ENCODE measurements around the gene FBXL13. TPM values are rescaled to one million over a fixed set of nuclear protein-coding genes. Genes with fewer than 3 reads are reported as not detected.
"Not testable (repeated sequence)": the region's sequence is repeated elsewhere in the genome, so short reads cannot be mapped to it uniquely, and the experiment has no call there.

Gene FBXL13
- total RNA-seq, 1 experiment from 2014 or later: 0.34 TPM

DNA sequence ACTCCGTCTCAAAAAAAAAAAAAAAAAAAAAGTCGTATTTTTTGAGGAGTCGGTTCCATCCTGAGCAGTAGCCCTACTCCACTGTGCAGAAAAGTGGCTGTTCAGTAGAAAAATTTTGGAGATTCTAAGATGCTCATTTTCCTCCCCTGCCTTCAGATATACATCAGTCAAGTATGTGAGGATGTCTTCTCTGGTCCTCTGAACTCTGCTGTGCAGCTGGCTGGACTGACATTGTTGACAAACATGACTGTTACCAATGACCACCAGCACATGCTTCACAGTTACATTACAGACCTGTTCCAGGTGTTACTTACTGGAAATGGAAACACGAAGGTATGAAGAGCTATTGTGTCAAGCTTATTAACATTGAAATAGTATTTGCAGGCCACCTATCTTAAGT lies 17.7 kb upstream of the FBXL13 start:
- in situ Hi-C loops (cut with HindIII; ENCODE audit: low pct_unique_long_range_greater_than_20kb, low sequenced_read_pairs); DNase-seq (ENCODE audit: low read depth): not testable (repeated sequence)

GRCh38 chr7:103083210-103083609 lies 8.6 kb upstream of the FBXL13 start:
- in situ Hi-C loops (cut with HindIII; ENCODE audit: low pct_unique_long_range_greater_than_20kb, low sequenced_read_pairs): no loop called here
- DNase-seq (ENCODE audit: low read depth): no peak

- in situ Hi-C loops (cut with HindIII; ENCODE audit: low pct_unique_long_range_greater_than_20kb, low sequenced_read_pairs): no loop called here
- DNase-seq (ENCODE audit: low read depth): no peak
Measured at GRCh38 chr7:103082497-103082896, 7.9 kb upstream of the FBXL13 start.

- in situ Hi-C loops (cut with HindIII; ENCODE audit: low pct_unique_long_range_greater_than_20kb, low sequenced_read_pairs): no loop called here
- no peak for DNase-seq (ENCODE audit: low read depth)
Measured at GRCh38 chr7:103080923-103081322, 6.3 kb upstream of the FBXL13 start.

- in situ Hi-C loops (cut with HindIII; ENCODE audit: low pct_unique_long_range_greater_than_20kb, low sequenced_read_pairs): no loop called here
- no peak for DNase-seq (ENCODE audit: low read depth)
Measured at GRCh38 chr7:103079836-103080235, 5.2 kb upstream of the FBXL13 start.

DNA sequence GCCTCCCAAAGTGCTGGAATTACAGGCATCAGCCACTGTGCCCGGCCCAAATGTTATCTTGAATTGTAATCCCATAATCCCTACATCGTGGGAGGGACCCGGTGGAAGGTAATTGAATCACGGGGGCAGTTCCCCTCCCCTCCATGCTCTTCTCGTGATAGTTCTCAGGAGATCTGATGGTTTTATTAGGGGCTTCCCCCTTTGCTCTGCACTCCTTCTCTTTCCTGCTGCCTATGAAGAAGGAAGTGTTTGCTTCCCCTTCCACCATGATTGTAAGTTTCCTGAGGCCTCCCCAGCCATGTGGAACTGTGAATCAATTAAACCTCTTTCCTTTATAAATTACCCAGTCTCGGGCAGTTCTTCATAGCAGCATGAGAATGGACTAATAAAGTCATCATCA lies 3.6 kb upstream of the FBXL13 start:
- in situ Hi-C loops (cut with HindIII; ENCODE audit: low pct_unique_long_range_greater_than_20kb, low sequenced_read_pairs); DNase-seq (ENCODE audit: low read depth): not testable (repeated sequence)

GRCh38 chr7:103077318-103077717 lies 2.7 kb upstream of the FBXL13 start:
- in situ Hi-C loops (cut with HindIII; ENCODE audit: low pct_unique_long_range_greater_than_20kb, low sequenced_read_pairs): no loop called here
- no peak for DNase-seq (ENCODE audit: low read depth)

DNA sequence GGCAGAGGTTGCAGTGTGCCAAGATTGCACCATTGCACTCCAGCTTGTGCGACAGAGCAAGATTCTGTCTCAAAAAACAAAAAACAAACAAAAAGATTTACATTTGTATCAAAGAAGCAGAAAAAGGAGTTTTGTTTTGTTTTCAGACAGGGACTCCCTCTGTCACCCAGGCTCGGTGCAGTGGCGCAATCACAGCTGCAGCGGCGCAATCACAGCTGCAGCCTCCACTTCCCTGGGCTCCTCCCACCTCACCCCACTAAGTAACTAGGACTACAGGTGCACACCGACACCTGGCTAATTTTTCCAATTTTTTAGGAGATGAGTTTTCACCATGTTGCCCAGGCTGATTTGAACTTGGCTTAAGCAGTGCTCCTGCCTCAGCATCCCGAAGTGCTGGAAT lies 2.2 kb upstream of the FBXL13 start:
- in situ Hi-C loops (cut with HindIII; ENCODE audit: low pct_unique_long_range_greater_than_20kb, low sequenced_read_pairs): no loop called here
- no peak for DNase-seq (ENCODE audit: low read depth)

DNA sequence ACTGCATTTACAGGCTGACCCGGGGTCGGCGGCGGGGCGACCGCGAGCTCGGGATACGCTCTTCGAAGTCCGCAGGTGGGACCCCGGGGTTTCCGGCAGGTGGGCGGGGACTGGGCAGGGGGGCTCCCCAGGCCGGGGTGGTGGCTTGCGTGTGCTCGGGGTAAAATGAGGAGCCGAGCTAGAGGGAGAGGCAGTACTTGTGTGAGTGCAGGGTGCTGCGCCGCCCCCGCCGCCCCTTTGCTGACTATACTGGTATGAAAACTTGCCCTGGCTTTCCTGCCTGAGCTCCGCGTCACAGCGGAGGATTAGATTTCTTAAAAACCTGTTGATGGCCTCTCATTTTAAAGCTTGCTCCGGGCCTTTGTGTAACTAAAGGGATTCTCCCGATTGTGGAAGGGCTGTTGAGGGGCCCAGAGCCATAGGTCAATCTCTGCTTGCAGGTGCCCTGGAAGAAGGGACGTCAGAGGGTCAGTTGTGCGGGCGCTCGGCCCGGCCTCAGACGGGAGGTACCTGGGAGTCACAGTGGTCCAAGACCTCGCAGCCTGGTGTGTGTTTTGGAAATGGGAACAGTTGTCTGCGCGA lies 832 bp upstream of the FBXL13 start:
- peak; percentile 39 for DNase-seq (ENCODE audit: low read depth)
- in situ Hi-C loops (cut with HindIII; ENCODE audit: low pct_unique_long_range_greater_than_20kb, low sequenced_read_pairs): no loop called here

GRCh38 chr7:103073989-103074518 lies 542 bp downstream of the FBXL13 start:
- in situ Hi-C loops (cut with HindIII; ENCODE audit: low pct_unique_long_range_greater_than_20kb, low sequenced_read_pairs): no loop called here
- peak; percentile 14 for DNase-seq (ENCODE audit: low read depth)

GRCh38 chr7:103071000-103071399 lies 3.6 kb downstream of the FBXL13 start:
- in situ Hi-C loops (cut with HindIII; ENCODE audit: low pct_unique_long_range_greater_than_20kb, low sequenced_read_pairs): no loop called here
- DNase-seq (ENCODE audit: low read depth): no peak

DNA sequence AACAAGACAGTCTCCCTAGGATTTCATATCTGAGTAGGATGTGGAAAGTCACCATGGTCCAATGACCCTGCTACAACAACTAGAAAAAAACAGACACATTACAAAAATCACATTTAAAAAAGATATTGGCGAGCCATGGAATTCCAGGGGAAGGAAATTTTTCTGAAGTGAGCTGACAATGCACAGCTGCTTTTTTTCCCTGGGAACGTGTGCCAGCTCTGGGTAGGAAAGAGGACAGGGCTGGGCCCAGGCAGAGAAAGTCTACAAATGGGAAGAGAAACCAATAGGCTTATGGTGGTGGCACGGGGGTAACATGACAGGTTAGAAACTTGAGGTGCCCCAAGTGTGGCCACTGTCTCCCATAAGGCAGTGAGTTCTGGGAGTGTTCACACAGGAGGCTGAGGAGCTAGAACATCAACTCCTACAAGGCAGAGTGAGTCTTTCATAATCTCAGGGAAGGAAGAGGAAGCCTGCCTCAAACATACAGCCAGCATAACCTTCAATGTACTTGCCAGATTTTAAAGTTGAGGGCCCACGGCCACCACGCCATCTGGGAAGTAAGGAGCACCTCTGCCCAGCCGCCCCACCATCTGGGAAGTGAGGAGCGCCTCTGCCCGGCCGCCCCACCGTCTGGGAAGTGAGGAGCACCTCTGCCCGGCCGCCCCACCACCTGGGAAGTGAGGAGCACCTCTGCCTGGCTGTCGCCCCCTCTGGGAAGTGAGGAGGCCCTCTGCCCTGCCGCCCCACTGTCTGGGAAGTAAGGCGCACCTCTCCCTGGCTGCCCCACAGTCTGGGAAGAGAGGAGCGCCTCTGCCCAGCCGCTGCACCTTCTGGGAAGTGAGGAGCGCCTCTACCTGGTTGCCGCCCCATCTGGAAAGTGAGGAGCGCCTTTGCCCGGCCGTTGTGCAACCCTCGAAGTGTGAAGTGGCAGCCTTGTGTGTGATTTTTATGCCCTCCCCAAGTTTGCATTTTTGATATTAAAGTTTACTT lies 5.9 kb downstream of the FBXL13 start:
- in situ Hi-C loops (cut with HindIII; ENCODE audit: low pct_unique_long_range_greater_than_20kb, low sequenced_read_pairs): no loop called here
- DNase-seq (ENCODE audit: low read depth): no peak

DNA sequence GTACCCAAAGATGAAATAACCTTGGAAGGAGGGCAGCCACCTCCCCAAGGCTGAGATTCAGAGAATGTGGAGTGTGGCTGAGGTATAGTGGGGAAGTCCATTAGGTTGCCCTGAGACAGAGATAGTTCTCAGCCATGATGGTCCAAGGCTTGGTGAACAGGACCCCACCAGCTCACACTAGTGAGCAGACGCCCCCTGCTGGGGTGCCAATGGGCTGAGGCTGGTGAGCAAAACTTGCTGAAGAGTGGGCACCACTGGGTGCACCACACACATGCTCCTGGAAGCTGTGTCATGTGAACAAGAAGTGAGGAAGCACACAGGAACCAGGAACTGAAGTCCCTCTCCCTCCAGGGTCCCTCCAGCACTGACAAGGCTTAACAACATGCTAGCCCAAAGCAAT lies 8.9 kb downstream of the FBXL13 start:
- in situ Hi-C loops (cut with HindIII; ENCODE audit: low pct_unique_long_range_greater_than_20kb, low sequenced_read_pairs): no loop called here
- DNase-seq (ENCODE audit: low read depth): no peak

- in situ Hi-C loops (cut with HindIII; ENCODE audit: low pct_unique_long_range_greater_than_20kb, low sequenced_read_pairs): no loop called here
- no peak for DNase-seq (ENCODE audit: low read depth)
Measured at GRCh38 chr7:103063895-103064294, 10.7 kb downstream of the FBXL13 start.

DNA sequence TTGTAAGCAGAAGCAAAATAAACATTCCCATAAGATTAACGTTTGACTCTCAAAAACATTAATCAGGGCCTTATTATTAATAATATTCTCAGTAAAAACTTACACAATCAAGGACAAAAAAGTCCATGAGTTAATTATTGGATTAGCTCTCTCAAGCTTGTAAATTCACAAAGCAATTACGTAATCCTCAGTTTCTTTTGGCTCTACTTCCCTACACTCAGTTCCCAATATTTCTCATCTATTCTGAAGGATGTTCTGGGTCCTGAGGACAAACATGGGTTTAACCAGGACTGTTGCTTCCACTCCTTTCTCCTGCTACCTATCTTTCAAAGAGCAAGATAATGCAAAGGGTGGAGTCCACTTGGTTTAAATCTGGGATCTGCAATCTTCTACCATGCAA lies 15.1 kb downstream of the FBXL13 start:
- no peak for DNase-seq (ENCODE audit: low read depth)
- in situ Hi-C loops (cut with HindIII; ENCODE audit: low pct_unique_long_range_greater_than_20kb, low sequenced_read_pairs): no loop called here

- DNase-seq (ENCODE audit: low read depth): no peak
- in situ Hi-C loops (cut with HindIII; ENCODE audit: low pct_unique_long_range_greater_than_20kb, low sequenced_read_pairs): no loop called here
Measured at GRCh38 chr7:103058122-103058521, 16.5 kb downstream of the FBXL13 start.

DNA sequence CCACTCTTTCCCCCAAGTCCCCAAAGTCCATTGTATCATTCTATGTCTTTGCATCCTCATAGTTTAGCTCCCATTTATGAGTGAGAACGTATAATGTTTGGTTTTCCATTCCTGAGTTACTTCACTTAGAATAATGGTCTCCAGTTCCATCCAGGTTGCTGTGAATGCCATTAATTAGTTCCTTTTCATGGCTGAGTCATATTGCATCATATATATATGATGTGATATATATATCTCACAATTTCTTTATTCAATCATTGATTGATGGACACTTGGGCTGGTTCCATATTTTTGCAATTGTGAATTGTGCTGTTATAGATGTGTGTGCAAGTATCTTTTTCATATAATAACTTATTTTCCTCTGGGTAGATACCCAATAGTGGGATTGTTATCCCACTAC lies 18.6 kb downstream of the FBXL13 start:
- DNase-seq (ENCODE audit: low read depth); in situ Hi-C loops (cut with HindIII; ENCODE audit: low pct_unique_long_range_greater_than_20kb, low sequenced_read_pairs): not testable (repeated sequence)

DNA sequence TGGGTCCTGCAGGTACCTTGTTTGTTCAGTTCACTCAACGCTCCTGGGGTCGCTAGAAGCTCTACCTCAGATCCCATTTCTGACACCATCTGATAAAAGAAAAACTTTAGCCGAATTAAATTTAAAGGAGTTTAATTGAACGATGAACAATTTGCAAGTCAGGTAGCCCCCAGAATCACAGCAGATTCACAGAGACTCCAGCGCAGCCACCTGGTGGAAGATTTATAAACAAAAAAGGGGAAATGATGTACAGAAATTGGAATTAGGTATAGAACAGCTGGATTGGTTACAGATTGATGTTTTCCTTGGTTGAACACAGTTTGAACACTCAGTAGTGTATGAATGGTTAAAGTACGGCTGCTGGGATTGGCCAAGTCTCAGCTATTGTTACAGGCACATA lies 23.1 kb downstream of the FBXL13 start:
- in situ Hi-C loops (cut with HindIII; ENCODE audit: low pct_unique_long_range_greater_than_20kb, low sequenced_read_pairs): no loop called here
- DNase-seq (ENCODE audit: low read depth): no peak

- DNase-seq (ENCODE audit: low read depth): no peak
- in situ Hi-C loops (cut with HindIII; ENCODE audit: low pct_unique_long_range_greater_than_20kb, low sequenced_read_pairs): no loop called here
Measured at GRCh38 chr7:103048833-103049232, 25.8 kb downstream of the FBXL13 start.
